GM18870 (cell line): Measurements from ENCODE around the gene DEGS1.

ENCODE experiments used
- ATAC-seq: cut with Tn5 transposase; IDR thresholded peaks from one replicate; pipeline ENCODE4 v1.9.1; 2021; ENCODE audit warnings: moderate library complexity; ENCODE audit not compliant: unreplicated experiment

Gene DEGS1

DNA sequence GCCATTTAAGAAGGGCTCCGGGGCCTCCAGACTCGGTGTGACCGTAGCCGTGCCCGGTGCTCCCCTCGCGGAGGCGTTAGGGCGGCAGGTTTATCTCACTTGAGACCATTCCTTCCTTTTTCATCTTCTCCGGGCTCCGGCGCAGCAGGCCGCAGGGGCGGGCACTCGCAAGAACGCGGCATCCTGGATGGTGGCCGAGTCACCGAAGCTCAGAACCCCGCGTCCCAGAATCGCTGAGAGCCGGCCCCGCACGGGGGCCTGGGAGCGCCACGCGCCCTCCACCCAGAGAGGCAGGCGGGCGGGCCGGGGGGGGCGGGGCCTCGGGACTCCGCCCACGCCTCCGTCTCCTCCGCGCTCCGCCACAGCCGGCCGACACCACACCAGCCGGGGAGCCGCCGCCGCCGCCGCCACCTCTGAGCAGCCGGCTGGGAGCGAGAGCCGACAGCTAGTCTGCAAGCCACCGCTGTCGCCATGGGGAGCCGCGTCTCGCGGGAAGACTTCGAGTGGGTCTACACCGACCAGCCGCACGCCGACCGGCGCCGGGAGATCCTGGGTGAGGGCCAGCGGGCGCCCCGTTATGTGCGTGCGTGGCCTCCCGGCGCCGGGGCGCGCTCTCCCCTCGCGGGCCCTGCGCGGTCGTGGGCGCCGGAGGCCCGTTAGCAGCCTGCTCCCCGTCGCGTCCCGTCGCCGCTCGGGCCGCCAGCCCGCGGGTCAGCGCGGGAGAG lies at the start of gene DEGS1:
Gene DEGS1 (plus strand): TSS at position 375 of the 725 bp plus-strand sequence. CDS start 97 bp downstream, at position 472.
- ATAC-seq: peak; percentile 46

DNA sequence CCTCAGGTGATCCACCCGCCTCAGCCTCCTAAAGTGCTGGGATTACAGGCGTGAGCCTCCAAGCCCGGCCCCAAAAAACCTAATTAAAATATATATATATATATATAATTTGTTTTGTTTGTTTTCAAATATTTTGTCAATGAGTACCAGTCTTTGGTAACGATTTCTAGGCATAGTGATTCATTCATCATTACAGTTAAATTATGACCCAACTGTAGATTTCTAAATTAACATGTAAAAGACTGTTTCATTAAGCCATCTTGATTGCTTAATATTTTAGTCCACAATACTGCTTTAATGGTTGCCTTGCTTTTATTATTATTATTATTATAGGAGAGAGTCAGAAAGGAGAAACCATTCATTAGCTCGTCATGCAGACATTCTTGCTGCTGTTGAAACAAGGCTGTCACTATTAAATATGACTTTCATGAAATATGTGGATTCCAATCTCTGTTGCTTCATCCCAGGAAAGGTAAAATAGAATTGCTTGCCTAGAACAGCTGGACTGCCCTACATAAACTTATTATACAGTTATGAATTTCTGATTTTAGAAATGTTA lies 49.2 kb upstream of the DEGS1 start:
- no peak for ATAC-seq

DNA sequence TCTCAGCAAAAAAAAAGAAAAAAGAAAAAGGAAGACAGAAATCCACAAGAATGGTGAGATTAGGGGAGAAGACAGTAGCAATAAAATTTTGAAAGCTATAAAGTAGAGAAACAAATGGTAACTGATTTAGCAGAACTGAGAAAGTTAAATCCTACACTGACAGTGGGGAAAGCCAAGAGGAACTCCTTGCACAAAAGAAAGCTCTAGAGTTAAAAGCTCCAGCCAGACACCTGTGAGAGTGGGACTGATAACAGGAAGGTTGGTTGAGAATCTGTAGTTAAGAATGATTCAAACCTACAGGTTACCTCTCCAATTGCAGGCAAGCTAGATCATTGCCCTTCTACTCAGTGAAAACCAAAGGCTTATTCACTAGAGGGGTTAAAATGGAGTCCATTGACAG lies 45.5 kb upstream of the DEGS1 start:
- ATAC-seq: no peak

DNA sequence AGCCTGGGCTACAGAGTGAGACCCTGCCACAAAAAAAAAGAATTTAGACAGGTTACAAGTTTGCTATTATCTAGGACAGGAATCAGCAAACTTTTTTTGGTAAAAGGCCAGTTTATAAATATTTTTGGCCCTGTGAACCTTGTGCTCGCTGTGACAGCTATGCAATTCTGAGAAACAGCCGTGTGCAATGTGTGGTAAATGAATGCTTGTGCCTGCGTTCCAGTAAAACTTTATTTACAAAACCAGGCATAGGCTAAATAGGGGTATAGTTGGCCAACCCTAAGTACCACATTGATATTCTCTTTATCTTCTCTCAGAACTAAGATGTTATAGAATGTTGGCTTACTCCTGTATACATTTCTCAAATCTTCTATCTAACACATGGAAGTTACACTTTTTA lies 44.8 kb upstream of the DEGS1 start:
- ATAC-seq: no peak

DNA sequence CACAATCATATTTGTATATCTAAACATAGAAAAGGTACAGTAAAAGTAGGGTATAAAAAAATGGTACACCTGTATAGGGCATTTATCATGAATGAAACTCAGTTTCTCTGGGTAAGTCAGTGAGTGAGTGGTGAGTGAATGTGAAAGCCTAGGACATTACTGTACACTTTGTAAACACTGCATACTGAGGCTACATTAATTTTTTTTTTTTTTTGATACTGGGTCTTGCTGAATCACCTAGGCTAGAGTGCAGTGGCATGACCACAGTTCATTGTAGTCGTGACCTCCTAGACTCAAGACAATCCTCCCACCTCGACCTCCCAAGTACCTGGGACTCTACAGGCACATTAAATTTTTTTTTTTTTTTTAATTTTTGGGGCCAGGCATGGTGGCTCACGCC lies 41.3 kb upstream of the DEGS1 start:
- ATAC-seq: no peak

DNA sequence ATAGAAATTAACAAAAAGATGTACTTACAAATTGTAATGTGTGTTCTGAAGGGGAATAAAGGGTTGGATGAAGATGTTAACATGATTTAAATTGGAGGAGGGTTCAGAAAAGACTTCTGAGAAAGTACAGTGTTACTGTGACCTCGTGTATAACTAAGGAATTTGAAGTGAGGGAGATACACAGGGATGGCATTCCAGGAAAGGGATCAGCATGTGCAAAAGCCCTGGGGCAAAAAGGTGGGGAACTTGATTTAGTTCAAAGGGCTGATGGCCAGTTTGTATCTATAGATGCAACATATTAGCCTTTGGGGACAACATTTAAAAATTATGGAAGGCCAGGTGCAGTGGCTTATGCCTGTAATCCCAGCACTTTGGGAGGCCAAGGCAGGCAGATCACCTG lies 33.3 kb upstream of the DEGS1 start:
- ATAC-seq: no peak

DNA sequence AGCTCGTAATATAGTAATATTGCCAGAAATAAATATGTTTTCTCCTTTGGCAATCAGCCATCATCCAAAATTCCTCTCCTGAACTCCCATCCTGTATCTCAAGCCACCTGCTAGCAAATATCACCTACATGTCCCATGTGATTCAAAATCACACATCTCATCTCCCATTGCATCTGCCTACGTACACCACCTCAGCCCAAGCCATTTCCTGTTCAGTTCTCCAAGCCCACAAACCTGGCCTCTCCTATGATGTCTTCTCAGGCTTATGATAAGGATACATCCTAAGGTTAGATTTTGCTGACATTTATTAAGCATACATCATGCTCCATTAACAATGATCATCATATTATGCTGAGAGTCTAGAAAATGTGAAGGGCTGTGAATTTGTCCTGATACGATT lies 31.9 kb upstream of the DEGS1 start:
- ATAC-seq: no peak

DNA sequence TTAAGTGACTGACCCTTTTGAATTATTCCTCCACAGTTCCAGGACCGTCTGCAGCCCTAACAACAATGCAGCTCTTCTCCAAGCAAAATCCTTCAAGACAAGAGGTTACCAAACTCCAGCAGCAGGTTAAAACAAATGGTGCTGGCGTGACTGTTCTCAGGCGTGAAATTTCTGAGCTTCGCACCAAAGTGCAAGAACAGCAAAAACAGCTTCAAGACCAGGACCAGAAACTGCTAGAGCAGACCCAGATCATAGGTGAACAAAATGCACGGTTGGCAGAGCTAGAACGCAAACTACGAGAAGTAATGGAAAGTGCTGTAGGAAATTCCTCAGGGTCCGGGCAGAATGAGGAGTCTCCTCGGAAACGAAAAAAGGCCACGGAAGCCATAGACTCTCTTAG lies 25.7 kb upstream of the DEGS1 start:
- ATAC-seq: no peak

DNA sequence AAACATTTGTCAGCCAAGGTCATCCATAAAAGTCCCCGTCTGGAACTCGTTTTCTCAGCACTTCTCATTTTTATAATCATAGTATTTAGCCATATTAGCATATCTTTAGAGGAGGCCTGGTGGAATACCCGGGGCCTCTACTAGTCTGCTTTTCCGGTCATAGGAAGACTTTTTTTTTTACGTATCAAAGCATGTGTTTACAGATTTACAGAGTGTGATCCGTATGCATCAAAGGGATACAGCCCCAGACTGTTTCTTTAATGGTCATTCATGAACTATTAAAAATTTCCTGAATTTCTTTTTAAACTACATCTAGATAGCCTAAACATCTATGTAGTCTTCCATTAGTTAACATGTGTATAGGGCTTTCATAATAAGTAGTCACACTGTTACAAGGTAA lies 23.5 kb upstream of the DEGS1 start:
- ATAC-seq: no peak

DNA sequence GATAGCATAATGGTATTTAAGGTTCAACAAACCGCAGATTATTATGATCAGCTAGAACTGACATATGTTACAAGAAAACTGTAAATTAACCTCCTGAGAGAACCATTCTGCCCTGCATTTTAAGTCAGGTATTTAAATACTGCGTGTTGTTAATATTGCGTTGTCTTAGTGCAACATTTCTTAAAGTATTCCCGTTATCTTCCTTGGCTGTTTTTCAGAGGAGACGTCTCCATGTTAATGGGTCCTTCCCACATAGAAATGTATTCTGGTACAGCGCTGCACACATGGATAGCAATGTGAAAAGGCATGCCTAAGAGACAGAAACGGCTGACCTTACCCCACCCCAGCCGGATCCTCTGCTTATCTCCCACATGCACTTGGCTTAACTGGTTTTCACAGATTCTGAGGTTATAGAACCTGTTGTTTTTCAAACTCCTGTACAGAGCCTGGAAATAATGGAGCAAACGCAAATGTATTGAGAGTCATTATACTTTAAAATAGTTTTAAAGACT lies 22.8 kb upstream of the DEGS1 start:
- ATAC-seq: no peak

DNA sequence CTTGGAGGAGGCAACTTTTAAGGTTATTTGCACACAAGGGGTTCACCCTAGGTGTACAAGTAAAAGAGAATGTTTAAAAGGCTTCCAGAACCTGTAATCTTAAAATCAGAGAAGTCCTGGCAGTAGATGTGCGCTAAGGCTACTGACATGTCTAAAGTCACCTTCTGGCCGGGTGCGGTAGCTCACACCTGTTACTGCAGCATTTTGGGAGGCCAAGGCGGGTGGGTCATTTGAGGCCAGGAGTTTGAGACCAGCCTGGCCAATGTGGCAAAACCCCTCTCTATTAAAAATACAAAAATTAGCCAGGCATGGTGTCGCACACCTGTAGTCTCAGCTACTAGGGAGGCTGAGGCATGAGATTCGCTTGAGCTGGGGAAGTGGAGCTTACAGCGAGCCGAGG lies 20.3 kb upstream of the DEGS1 start:
- ATAC-seq: no peak

DNA sequence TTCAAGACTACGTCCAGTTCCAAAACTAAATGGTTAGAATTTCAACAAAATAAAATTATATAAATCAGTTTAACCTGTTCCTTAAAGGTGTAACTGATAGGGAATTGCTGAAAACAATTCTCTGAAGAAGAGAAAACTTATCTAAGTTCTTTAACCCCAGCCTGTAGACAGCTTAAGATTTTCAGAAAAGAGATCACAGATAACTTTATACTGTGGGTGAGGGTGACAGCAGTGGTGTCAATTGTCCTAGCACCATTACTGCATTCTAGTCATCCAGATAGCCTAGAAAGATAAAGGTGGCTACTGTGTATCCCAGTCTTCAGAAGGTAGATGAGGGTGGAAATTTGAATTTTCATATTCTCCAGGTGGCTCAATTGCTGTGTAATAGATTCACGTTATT lies 19.7 kb upstream of the DEGS1 start:
- no peak for ATAC-seq

DNA sequence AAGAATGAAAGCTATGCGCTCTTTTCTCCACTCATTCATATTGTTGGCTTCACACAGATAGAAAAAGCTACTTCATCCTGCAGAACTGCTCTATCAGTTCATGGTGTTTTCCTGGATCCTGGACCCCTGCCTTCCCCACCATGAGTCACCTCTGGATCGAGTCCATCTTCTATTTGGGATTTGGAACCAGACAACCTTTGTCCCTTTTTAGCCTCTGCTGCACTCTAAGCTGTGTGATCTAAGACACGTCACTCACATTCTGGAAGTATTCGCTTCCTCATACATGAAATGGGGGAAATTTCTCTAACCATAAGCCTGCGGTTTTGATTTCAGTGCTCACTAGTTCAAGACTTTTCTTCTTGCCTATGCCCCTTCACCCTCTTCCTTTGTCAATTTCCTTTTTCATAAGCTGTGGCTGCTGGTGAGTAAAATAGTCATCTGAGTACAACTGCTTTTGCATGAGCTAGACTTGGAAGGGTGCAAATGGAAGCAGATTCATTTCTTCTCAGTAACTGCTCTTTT lies 14.1 kb upstream of the DEGS1 start:
- ATAC-seq: peak; percentile 96

DNA sequence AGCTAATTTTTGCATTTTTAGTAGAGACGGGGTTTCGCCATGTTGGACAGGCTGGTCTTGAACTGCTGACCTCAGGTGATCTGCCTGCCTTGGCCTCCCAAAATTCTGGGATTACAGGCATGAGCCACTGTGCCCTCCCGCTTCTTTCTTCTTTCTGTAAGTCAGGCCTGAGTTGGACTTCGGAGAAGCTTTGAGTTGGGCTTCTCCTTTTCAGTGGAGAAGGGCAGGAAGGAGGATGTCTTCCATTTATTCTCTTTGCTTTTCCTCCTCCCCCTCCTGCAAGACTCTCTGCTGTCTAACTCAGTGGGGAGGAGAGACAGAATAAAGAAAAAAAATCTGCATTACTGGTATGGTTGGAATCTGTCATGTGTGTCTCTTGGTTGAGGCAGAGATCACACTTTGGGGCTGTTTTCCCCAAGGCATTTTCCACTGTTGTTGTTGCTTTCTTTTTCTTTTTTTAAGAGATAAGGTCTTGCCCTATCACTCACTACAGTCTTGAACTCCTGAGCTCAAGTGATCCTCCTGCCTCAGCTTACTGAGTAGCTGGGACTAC lies 13.2 kb upstream of the DEGS1 start:
- ATAC-seq: no peak

DNA sequence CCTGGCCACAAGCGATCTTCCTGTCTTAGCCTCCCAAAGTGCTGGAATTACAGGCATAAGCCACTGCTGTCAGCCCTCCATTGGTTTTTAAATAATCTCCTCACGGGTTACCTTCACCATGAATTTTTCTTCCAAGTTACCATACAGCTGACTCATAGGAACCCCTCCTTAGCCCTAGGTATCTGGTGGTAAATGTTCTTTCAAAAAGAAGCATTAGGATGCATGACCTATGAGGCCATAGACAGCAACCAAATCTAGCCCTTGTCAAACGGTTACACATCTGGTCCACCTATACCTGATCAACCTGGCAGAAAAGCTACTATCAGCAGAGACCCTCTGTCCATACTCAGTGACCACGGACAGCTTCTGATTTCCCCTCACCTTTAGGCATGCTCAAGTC lies 12.7 kb upstream of the DEGS1 start:
- no peak for ATAC-seq

DNA sequence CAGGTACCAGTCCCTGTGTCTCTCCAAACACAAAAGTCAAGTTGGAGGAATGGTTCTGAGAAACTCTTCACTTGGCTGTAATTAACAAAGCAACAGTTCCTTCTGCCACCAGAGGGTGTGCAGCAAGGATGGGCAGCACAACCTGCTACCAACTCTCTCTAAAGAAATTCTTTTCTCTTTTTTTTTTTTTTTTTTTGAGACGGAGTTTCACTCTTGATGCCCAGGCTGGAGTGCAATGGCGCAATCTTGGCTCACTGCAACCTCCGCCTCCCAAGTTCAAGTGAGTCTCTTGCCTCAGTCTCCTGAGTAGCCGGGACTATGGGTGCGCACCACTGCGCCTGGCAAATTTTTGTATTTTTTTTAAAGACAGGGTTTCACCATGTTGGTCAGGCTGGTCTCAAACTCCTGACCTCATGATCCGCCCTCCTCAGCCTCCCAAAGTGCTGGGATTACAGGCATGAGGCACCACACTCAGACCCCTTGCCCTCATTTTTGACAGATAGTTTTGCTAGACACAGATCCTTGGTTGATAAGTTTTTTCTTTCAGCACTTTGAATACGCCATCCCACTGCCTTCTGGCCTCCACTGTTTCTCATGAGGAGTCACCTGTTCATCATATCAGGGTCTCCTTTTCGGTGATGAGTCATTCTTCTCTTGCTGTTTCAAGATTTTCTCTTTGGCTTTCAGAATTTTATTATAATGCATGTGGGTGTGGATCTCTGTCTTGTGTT lies 12.1 kb upstream of the DEGS1 start:
- no peak for ATAC-seq

DNA sequence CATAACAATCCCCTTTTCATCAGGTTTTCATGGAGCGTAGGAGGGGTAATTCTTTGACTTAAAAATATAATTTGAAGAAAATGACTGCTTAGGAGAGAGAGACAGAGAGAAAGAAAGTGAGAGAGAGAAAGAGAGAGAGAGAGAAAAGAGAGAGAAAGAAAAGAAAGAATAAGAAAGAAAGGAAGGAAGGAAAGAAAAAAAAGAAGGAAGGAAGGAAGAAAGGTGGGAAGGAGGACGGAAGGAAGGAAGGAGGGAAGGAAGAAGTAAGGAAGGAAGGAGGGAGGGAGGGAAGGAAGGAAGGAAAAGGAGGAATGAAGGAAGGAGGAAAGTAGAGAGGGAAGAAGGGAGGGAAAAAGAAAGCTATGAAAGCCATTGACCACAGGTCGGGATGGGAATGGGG lies 10.8 kb upstream of the DEGS1 start:
- ATAC-seq: no peak

DNA sequence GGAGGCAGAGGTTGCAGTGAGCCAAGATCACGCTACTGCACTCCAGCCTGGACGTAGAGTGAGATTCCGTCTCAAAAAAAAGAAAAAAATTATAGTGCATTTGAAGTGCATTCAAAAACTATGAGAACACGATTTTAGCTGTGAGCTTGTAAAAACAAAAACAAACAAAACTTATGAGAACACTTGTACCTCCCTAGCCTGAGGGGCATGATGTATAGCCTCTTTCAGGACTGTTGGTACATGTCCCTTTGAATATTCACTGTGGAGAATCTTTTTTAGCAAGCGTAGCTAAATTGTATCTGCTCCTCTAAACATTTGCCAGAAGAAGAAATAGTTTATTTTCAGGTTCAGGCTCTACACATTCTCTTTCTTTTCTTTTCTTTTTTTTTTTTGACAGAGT lies 9.5 kb upstream of the DEGS1 start:
- ATAC-seq: no peak

DNA sequence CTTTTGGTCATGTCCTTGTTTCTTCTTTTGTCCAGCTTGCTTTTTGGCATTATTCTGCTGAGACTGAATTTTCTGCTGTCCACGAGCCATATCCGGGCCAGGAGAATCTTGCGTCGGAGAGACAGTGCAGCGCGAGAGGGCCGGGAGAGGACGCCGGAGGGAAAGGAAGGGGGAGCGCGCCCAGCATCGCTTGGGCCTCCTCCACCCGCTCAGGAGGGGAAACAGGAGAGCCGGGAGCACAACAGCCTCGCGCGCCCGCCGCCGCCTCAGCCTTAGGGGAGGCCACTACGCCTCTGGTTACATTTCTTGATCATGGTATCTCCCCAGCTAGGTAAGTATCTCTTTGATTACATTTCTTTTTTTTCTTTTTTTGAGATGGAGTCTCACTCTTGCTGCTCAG lies 7.4 kb upstream of the DEGS1 start:
- ATAC-seq: no peak

DNA sequence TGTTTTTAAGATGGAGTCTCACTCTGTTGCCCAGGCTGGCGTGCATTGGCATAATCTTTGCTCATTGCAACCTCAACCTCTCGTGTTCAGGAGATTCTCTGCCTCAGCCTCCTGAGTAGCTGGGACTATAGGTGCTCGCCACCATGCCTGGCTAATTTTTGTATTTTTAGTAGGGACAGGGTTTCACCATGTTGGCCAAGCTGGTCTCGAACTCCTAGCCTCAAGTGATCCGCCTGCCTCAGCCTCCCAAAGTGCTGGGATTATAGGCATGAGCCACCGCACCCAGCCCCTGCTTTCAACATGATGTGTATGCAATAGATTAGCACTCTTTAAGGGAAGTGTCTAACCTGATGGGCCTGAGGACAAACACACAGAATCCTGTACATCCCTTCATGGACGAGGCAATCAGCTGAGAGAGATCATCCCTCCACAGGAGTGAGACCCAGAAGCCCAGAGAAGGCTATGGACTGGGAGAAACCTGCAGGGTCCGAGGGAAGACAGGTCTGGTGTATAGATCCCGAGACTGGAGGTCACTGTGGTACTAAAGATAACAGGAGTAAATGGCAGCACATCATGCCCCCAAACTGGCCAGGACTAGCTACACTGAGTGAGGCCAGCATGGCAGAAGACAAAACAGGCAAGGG lies 5.6 kb upstream of the DEGS1 start:
- ATAC-seq: no peak

DNA sequence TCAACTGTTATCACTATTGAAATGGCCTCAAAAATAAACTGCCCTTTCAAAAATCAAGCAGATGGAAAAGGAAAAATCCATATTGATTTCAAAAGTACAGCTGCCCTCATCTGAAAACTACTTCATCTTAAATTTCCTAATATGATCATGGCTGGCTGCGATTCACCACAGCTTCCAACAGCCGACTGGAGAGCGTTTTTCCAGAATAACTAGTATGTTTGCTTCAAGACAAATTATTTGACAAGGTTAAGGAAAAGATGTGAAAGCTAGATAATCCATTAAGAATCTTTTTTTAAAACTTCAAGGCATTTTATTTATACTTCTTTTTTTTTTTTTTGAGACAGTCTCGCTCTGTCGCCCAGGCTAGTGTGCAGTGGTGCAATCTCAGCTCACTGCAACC lies 4.1 kb upstream of the DEGS1 start:
- no peak for ATAC-seq
